ENCODE data around the gene SLC2A9. TPM values are rescaled to one million over a fixed set of nuclear protein-coding genes. Genes with fewer than 3 reads are reported as not detected.

SLC2A9 gene
- total and polyA plus RNA-seq, 2 donors (not counting 3 experiments of a cell fraction or from before 2014, with no cell fraction given): 1.6 to 1.8 TPM

GRCh38 chr4:10063544-10064300, 42.4 kb upstream of the SLC2A9 start:
- peak; percentile 82 for DNase-seq (ENCODE audit: low read depth, low spot score)
- H3K9ac ChIP-seq (replicated peaks; ENCODE audit: extremely low read depth, insufficient read depth, low read length): no peak overlapping the region
- POLR2A ChIA-PET: interaction anchor here (1.8 kb wide), 1 partner anchor 53 kb away, joined by 7 read pairs; the partner anchor contains the start of gene WDR1
- no TSS peak for BruUV-seq (replicated peaks)
- CTCF ChIA-PET: interaction anchor here (1.0 to 3.2 kb wide), 15 partner anchors 14 to 1063 kb away, joined by 3 to 28 read pairs (median 6); partner anchors contain the start of gene SLC2A9
- no peak overlapping the region for H3K27ac ChIP-seq (ENCODE audit: insufficient read depth, low read depth, low read length)
- peaks cover 0 to 5% of the 10 kb centered on the region in 2 experiments for H3K36me3 ChIP-seq (ENCODE audit: control insufficient read depth in 2 of 2, extremely low read depth in 1 of 2, insufficient read depth in 2 of 2, low read length in 2 of 2)
- no peaks in the 10 kb centered on the region for H4K20me1 ChIP-seq (replicated peaks; ENCODE audit: control insufficient read depth, extremely low read depth, insufficient read depth, low read length)
- H2AFZ ChIP-seq (ENCODE audit: low read depth, low read length): no peak overlapping the region
- TF ChIP-seq POLR2A (IDR thresholded peaks at IDR 0.05; ENCODE audit: low read depth, low read length) (no peak), EZH2 (IDR thresholded peaks at IDR 0.05; ENCODE audit: borderline replicate concordance, low read depth, low read length, severe bottlenecking) (no peak), JUN (IDR thresholded peaks at IDR 0.05; ENCODE audit: borderline replicate concordance, insufficient read depth, insufficient read length, low read depth) (no peak), CTCF (IDR thresholded peaks at IDR 0.05; ENCODE audit: extremely low read depth in 1 of 2, insufficient read depth in 1 of 2, low read depth in 1 of 2, low read length in 2 of 2) (peak; percentile 40 to 70), POLR2AphosphoS5 (IDR thresholded peaks at IDR 0.05; ENCODE audit: insufficient read depth, low read depth, low read length) (peak; percentile 16)
- no peak overlapping the region for H3K4me2 ChIP-seq (ENCODE audit: insufficient read depth, low read length)
- H3K9me1 ChIP-seq (replicated peaks; ENCODE audit: control insufficient read depth, extremely low read depth, insufficient read depth, low read length): no peaks in the 10 kb centered on the region
- H3K4me1 ChIP-seq (ENCODE audit: control insufficient read depth, extremely low read depth, insufficient read depth, low read length): no peaks in the 10 kb centered on the region
- H3K9me3 ChIP-seq (replicated peaks; ENCODE audit: control insufficient read depth, insufficient read depth, low read length): no peaks in the 10 kb centered on the region
- dilution Hi-C loops (cut with MboI; ENCODE audit: extremely low pct_ligation_motif_present, low sequenced_read_pairs) (no loop called here), intact Hi-C loops (cut with micrococcal nuclease) (loop anchor here (1.0 to 2.0 kb wide), 3 partner anchors 44 to 361 kb away; no protein-coding TSS in a partner anchor)
- FAIRE-seq: peak; percentile 73
- H3K27me3 ChIP-seq (ENCODE audit: control insufficient read depth in 2 of 2, insufficient read depth in 2 of 2, low read length in 2 of 2): no peaks in the 10 kb centered on the region
- no peaks in the 10 kb centered on the region for H3K79me2 ChIP-seq (ENCODE audit: control insufficient read depth, insufficient read depth, low read length)
- no peak overlapping the region for H3K4me3 ChIP-seq (replicated peaks in 1 of 3; ENCODE audit: insufficient read depth in 1 of 3, low read depth in 1 of 3, low read length in 3 of 3)
